K562 (cell line): ENCODE data around the gene POLR1H. TPM values are rescaled to one million over a fixed set of nuclear protein-coding genes. Genes with fewer than 3 reads are reported as not detected.

ENCODE experiments used
- BRCA1 ChIP-seq, 2 experiments: fragments of 450-650 bp in 1 of 2; sonication (generic) in 1 of 2; formaldehyde crosslinking in 1 of 2; IDR thresholded peaks; 2 replicates each; pipeline versions ENCODE4 v1.5.0 to v1.6.1; 2017 to 2020; ENCODE audit warnings: mild to moderate bottlenecking in 1 of 2, missing genetic modification reagents in 1 of 2
- CBFB ChIP-seq: sonication (generic); formaldehyde crosslinking; IDR thresholded peaks from 2 replicates; pipeline ENCODE4 v1.4.0; 2020; ENCODE audit warnings: mild to moderate bottlenecking, missing genetic modification reagents
- CREBBP ChIP-seq: IDR thresholded peaks from one replicate; pipeline ENCODE4 v1.6.1; 2012; ENCODE audit warnings: low read depth, mild to moderate bottlenecking, control low read depth, inconsistent platforms, low read length
- ESRRB ChIP-seq: fragments of 250-450 bp; sonication (Bioruptor Pico); IDR thresholded peaks from 2 replicates; pipeline ENCODE4 v1.5.0; 2020; ENCODE audit warnings: mild to moderate bottlenecking, moderate library complexity, borderline replicate concordance
- ILK ChIP-seq: fragments of 450-650 bp; IDR thresholded peaks from 2 replicates; pipeline ENCODE4 v1.6.1; 2016; ENCODE audit warnings: missing genetic modification characterization, low read depth, mild to moderate bottlenecking, missing compliant biosample characterization, moderate library complexity, borderline replicate concordance
- L3MBTL2 ChIP-seq: fragments of 450-650 bp; IDR thresholded peaks from 2 replicates; pipeline ENCODE4 v1.6.1; 2016; ENCODE audit warnings: mild to moderate bottlenecking, moderate library complexity
- MAFG ChIP-seq: fragments of 450-650 bp; conservative IDR thresholded peaks from 2 replicates; pipeline ENCODE4 v1.6.1; 2016; ENCODE audit warnings: missing genetic modification characterization, missing compliant biosample characterization
- POLR2AphosphoS2 ChIP-seq: IDR thresholded peaks from 2 replicates; pipeline ENCODE4 v1.6.1; 2012; ENCODE audit warnings: low read length, improper control_type of control experiment
- SMAD2 ChIP-seq: fragments of 150-350 bp; IDR thresholded peaks from 2 replicates; pipeline ENCODE4 v1.6.1; 2014; ENCODE audit warnings: low read depth, mild to moderate bottlenecking, low read length
- TAF7 ChIP-seq: fragments of 450-650 bp; IDR thresholded peaks from 2 replicates; pipeline ENCODE4 v1.6.1; 2016; ENCODE audit warnings: missing genetic modification characterization, missing compliant biosample characterization
- XRCC3 ChIP-seq: fragments of 450-650 bp; IDR thresholded peaks from 2 replicates; pipeline ENCODE4 v1.6.1; 2017; ENCODE audit warnings: mild to moderate bottlenecking, moderate library complexity
- ZBTB7A ChIP-seq: IDR thresholded peaks from 2 replicates; pipeline ENCODE4 v1.6.1; 2011; ENCODE audit warnings: low read depth, mild to moderate bottlenecking, low read length, moderate library complexity, borderline replicate concordance; ENCODE audit not compliant: control insufficient read depth
- ZFPM2 ChIP-seq: fragments of 250-450 bp; sonication (Bioruptor Pico); IDR thresholded peaks from 2 replicates; pipeline ENCODE4 v1.5.1; 2022; ENCODE audit warnings: mild to moderate bottlenecking
- ZNF436 ChIP-seq: fragments of 250-450, 450-650 bp; sonication (Bioruptor Pico); formaldehyde crosslinking; IDR thresholded peaks from 2 replicates; pipeline ENCODE4 v1.7.0; 2020; ENCODE audit warnings: mild to moderate bottlenecking
- polyA plus RNA-seq, 8 experiments: library from polyadenylated mRNA; depleted of rRNA in 4 of 8; stranded (reverse) in 5 of 8; unstranded in 3 of 8; fragments of >200 nt; fragmentation: Nextera tagmentation in 2 of 8; fragmentation: Illumina TruSeq in 1 of 8; extraction: Ambion mirVana in 2 of 8; extraction: Trizol in 1 of 8; gene quantifications; 2 replicates each; pipeline versions ENCODE4 v1.2.1 to v1.2.3, GENCODE V29; 2011 to 2014; ENCODE audit warnings: inconsistent platforms in 1 of 8, missing spikeins in 1 of 8
- total RNA-seq, 7 experiments: library from RNA; depleted of rRNA in 6 of 7; stranded (reverse); fragments of >200 nt in 6 of 7; fragmentation: Illumina TruSeq in 2 of 7; extraction: Trizol in 2 of 7; gene quantifications; 2 replicates each; pipeline versions ENCODE4 v1.2.1 to v1.2.3, GENCODE V29; 2011 to 2021; ENCODE audit warnings: low replicate concordance in 1 of 7
- TF ChIP-seq, protein P1 (sequence below): fragments of 450-650 bp; IDR thresholded peaks from 2 replicates; pipeline ENCODE4 v1.6.1; 2016; ENCODE audit warnings: low read depth
- TF ChIP-seq, protein P2 (sequence below): fragments of 450-650 bp; conservative IDR thresholded peaks from 2 replicates; pipeline ENCODE4 v1.6.1; 2016; ENCODE audit warnings: missing genetic modification characterization, low read depth, mild to moderate bottlenecking, missing compliant biosample characterization, moderate library complexity
- TF ChIP-seq, protein P3 (sequence below): sonication (generic); formaldehyde crosslinking; IDR thresholded peaks from 2 replicates; pipeline ENCODE4 v1.8.0; 2023; ENCODE audit warnings: mild to moderate bottlenecking, missing genetic modification reagents

The POLR1H gene
- total and polyA plus RNA-seq, 9 of the 15 experiments (the other 6 are each of a cell fraction or from before 2014, with no cell fraction given) = 92.2 to 333 (median 143) TPM

DNA sequence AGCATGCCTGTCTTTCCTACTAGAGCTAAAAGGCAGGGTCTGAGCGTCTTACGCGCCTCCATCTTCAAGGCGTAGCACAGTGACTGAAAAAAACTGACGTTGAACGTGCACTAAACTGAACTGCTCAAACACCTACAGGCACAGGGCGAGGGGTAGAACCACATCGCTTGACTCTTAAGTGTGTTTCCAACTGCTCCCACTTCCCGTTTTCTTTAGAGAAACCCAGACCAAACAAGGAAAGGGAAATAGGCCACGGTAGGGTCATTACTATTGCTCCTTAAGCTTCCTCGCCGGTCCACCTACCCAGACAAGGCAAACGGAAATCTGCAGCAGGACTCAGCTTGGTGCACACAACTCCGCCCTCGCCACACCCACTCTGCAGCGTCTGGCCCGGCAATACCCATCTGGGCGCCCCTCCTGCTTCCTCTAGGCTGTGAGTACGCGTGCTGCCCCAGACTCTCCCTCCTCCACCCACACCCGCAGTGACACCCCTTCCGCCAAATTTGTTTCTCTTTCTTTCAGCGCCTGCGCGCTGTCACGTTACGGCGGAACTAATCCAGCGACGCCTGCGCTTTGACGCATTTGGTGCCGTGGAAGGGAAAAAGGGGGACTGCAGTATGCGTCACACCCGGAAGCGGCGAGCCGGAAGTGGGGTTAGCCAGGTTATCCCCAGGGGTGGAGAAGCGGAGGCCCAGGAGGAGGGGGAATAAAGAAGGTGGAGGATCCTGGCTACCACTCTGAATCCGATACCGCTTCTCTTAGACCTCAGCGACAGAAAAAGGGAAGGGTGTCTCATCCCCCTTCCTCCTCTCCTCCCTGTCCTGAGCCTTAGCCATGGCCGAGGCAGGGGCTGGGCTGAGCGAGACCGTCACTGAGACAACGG, 5.8 kb downstream of the POLR1H start, which contains the start of gene PPP1R11 (continued):
- TF ChIP-seq, protein P1, sequence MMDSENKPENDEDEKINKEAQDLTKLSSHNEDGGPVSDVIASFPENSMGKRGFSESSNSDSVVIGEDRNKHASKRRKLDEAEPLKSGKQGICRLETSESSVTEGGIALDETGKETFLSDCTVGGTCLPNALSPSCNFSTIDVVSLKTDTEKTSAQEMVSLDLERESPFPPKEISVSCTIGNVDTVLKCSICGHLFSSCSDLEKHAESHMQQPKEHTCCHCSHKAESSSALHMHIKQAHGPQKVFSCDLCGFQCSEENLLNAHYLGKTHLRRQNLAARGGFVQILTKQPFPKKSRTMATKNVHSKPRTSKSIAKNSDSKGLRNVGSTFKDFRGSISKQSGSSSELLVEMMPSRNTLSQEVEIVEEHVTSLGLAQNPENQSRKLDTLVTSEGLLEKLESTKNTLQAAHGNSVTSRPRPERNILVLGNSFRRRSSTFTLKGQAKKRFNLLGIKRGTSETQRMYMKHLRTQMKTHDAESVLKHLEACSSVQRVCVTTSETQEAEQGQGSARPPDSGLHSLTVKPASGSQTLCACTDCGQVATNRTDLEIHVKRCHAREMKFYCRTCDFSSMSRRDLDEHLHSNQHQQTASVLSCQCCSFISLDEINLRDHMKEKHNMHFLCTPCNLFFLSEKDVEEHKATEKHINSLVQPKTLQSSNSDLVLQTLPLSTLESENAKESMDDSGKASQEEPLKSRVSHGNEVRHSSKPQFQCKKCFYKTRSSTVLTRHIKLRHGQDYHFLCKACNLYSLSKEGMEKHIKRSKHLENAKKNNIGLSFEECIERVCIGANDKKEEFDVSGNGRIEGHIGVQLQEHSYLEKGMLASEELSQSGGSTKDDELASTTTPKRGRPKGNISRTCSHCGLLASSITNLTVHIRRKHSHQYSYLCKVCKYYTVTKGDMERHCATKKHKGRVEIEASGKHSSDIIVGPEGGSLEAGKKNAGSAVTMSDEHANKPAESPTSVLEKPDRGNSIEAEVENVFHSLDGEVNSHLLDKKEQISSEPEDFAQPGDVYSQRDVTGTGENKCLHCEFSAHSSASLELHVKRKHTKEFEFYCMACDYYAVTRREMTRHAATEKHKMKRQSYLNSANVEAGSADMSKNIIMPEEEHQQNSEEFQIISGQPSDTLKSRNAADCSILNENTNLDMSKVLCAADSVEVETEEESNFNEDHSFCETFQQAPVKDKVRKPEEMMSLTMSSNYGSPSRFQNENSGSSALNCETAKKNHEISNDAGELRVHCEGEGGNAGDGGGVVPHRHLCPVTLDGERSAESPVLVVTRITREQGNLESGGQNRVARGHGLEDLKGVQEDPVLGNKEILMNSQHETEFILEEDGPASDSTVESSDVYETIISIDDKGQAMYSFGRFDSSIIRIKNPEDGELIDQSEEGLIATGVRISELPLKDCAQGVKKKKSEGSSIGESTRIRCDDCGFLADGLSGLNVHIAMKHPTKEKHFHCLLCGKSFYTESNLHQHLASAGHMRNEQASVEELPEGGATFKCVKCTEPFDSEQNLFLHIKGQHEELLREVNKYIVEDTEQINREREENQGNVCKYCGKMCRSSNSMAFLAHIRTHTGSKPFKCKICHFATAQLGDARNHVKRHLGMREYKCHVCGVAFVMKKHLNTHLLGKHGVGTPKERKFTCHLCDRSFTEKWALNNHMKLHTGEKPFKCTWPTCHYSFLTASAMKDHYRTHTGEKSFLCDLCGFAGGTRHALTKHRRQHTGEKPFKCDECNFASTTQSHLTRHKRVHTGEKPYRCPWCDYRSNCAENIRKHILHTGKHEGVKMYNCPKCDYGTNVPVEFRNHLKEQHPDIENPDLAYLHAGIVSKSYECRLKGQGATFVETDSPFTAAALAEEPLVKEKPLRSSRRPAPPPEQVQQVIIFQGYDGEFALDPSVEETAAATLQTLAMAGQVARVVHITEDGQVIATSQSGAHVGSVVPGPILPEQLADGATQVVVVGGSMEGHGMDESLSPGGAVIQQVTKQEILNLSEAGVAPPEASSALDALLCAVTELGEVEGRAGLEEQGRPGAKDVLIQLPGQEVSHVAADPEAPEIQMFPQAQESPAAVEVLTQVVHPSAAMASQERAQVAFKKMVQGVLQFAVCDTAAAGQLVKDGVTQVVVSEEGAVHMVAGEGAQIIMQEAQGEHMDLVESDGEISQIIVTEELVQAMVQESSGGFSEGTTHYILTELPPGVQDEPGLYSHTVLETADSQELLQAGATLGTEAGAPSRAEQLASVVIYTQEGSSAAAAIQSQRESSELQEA = no peak
- TF ChIP-seq TAF7 (tag) (peak; percentile 53; the same call in 1 of the 2 replicates), ILK (tag) (no peak), SMAD2 (no peak), ESRRB (CRISPR knock-in tag) (no peak), ZFPM2 (CRISPR knock-in tag) (no peak), CBFB (CRISPR knock-in tag) (no peak), POLR2AphosphoS2 (peak; percentile 62; the same call in 1 of the 2 replicates), MAFG (tag) (no peak), ZNF436 (CRISPR knock-in tag) (no peak), XRCC3 (no peak), L3MBTL2 (peak; percentile 85), BRCA1 (IDR thresholded peaks at IDR 0.05) (no peak), BRCA1 (CRISPR knock-in tag; IDR thresholded peaks at IDR 0.05) (no peak), CREBBP (no peak), ZBTB7A (peak; percentile 61; the same call in 1 of the 2 replicates)
- TF ChIP-seq, protein P2, sequence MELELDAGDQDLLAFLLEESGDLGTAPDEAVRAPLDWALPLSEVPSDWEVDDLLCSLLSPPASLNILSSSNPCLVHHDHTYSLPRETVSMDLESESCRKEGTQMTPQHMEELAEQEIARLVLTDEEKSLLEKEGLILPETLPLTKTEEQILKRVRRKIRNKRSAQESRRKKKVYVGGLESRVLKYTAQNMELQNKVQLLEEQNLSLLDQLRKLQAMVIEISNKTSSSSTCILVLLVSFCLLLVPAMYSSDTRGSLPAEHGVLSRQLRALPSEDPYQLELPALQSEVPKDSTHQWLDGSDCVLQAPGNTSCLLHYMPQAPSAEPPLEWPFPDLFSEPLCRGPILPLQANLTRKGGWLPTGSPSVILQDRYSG (tag) = no peak; the same call in 1 of the 2 replicates
- TF ChIP-seq, protein P3, sequence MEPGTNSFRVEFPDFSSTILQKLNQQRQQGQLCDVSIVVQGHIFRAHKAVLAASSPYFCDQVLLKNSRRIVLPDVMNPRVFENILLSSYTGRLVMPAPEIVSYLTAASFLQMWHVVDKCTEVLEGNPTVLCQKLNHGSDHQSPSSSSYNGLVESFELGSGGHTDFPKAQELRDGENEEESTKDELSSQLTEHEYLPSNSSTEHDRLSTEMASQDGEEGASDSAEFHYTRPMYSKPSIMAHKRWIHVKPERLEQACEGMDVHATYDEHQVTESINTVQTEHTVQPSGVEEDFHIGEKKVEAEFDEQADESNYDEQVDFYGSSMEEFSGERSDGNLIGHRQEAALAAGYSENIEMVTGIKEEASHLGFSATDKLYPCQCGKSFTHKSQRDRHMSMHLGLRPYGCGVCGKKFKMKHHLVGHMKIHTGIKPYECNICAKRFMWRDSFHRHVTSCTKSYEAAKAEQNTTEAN (CRISPR knock-in tag) = no peak
